ENCODE measurements around the gene APBB2.

The APBB2 gene

DNA sequence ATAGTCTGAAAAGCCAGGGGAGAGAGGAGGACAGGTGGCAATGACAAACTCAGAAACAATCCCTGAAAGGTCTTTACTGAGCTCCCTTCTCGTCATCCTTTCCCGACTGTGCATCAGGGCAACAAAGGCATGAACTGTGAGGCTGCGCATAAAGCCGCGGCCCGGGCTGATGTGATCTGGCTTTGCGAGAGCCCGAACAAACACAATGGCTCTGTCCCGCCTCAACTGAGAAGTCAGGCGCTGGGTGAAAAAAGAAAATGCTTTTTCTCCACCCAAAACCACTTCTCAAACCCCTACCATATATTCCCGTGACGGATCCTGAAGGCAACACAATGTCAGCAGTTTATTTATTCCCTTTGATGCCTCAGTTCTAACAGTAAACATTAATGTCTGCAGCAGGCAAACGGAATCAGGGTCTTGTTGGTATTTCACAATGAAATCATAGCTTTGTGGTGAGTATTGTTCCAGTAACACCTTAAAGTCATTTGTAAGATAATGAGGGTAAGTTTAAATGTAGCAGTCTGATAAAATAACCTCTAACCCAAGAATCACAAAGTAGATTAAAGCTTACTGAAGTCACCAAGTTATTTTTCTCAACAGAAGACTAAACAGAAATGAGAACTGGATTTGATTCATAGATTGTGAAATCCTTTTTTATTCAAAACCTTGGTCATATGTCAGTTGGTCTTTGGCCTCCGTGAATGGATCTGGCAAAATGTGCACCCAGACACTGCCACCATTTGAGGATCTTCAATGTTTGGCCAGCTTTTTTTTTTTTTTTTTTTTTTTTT is 67.4 kb downstream of the APBB2 start:
- CTCF ChIA-PET = interaction anchor here (1.0 to 1.7 kb wide), 7 partner anchors 10 to 175 kb away, joined by 3 to 7 read pairs (median 3); partner anchors contain the start of gene APBB2
- H3K4me3 ChIP-seq (ENCODE audit: low read depth, low read length) = peak overlapping the region; percentile 9; the same call in 1 of the 2 replicates

GRCh38 chr4:41146196-41146595 is 68.1 kb downstream of the APBB2 start:
- no peak for DNase-seq (ENCODE audit: low read depth, low spot score)
- CTCF ChIA-PET = interaction anchor here (1.0 to 1.7 kb wide), 6 partner anchors 31 to 174 kb away, joined by 3 to 7 read pairs (median 4); partner anchors contain the start of gene APBB2
- no peak overlapping the region for H3K4me3 ChIP-seq (ENCODE audit: low read depth, low read length)
- POLR2A ChIA-PET = no interaction called here
- no peak for TF ChIP-seq CTCF (IDR thresholded peaks at IDR 0.05; ENCODE audit: insufficient read depth, low read length, missing control alignments)

More for the DNA sequence above, 67.4 kb downstream of the APBB2 start:
- no peak for DNase-seq (ENCODE audit: low read depth, low spot score)
- TF ChIP-seq CTCF (IDR thresholded peaks at IDR 0.05; ENCODE audit: insufficient read depth, low read length, missing control alignments) = no peak
- POLR2A ChIA-PET = interaction anchor here (0.7 kb wide), 1 partner anchor 13 kb away, joined by 5 read pairs; no protein-coding TSS in a partner anchor

GRCh38 chr4:41145571-41146078 is 68.7 kb downstream of the APBB2 start:
- no peak overlapping the region for H3K4me3 ChIP-seq (ENCODE audit: low read depth, low read length)
- ChIA-PET CTCF (interaction anchor here (1.0 to 1.1 kb wide), 2 partner anchors 32 to 66 kb away, joined by 3 to 6 read pairs; no protein-coding TSS in a partner anchor), POLR2A (interaction anchor here (0.6 kb wide), 2 partner anchors 15 to 30 kb away, joined by 3 read pairs; no protein-coding TSS in a partner anchor)
- TF ChIP-seq CTCF (IDR thresholded peaks at IDR 0.05; ENCODE audit: insufficient read depth, low read length, missing control alignments) = no peak
- no peak for DNase-seq (ENCODE audit: low read depth, low spot score)

DNA sequence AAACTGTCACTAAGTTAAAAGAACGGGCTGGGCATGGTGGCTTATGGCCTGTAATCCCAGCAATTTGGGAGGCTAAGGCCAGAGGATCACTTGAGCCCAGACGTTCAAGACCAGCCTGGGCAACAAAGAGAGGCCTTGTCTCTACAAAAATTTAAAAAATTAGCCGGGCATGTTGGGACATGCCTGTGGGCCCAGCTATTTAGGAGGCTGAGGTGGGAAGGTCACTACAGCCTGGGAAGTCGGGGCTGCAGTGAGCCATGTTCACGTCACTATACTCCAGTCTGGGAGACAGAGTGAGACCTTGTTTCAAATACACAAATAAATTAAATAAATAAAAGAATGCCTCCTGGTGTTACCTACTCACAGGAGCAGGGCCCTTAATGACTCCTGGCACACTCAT is 69.5 kb downstream of the APBB2 start:
- DNase-seq (ENCODE audit: low read depth, low spot score) = no peak
- CTCF ChIA-PET = interaction anchor here (1.2 to 2.5 kb wide), 4 partner anchors 18 to 220 kb away, joined by 3 to 13 read pairs (median 4); no protein-coding TSS in a partner anchor
- no peak for TF ChIP-seq CTCF (IDR thresholded peaks at IDR 0.05; ENCODE audit: insufficient read depth, low read length, missing control alignments)
- POLR2A ChIA-PET = interaction anchor here (0.7 to 2.5 kb wide), 2 partner anchors 11 to 32 kb away, joined by 3 to 8 read pairs; no protein-coding TSS in a partner anchor
- H3K4me3 ChIP-seq (ENCODE audit: low read depth, low read length) = no peak overlapping the region

GRCh38 chr4:41144040-41144379 is 70.3 kb downstream of the APBB2 start:
- H3K4me3 ChIP-seq (ENCODE audit: low read depth, low read length) = peak overlapping the region; percentile 9
- no peak for TF ChIP-seq CTCF (IDR thresholded peaks at IDR 0.05; ENCODE audit: insufficient read depth, low read length, missing control alignments)
- DNase-seq (ENCODE audit: low read depth, low spot score) = no peak
- CTCF ChIA-PET = interaction anchor here (0.9 to 2.5 kb wide), 6 partner anchors 19 to 219 kb away, joined by 3 to 13 read pairs (median 4); partner anchors contain the start of gene APBB2
- POLR2A ChIA-PET = interaction anchor here (0.9 to 2.7 kb wide), 4 partner anchors 17 to 113 kb away, joined by 3 to 10 read pairs (median 6); partner anchors contain the start of gene UCHL1
